ENCODE results near the gene IL10. TPM values are rescaled to one million over a fixed set of nuclear protein-coding genes. Genes with fewer than 3 reads are reported as not detected.

Gene IL10
- polyA plus RNA-seq, 1 donor (not counting 4 experiments of a cell fraction or from before 2014, with no cell fraction given) = not detected

DNA sequence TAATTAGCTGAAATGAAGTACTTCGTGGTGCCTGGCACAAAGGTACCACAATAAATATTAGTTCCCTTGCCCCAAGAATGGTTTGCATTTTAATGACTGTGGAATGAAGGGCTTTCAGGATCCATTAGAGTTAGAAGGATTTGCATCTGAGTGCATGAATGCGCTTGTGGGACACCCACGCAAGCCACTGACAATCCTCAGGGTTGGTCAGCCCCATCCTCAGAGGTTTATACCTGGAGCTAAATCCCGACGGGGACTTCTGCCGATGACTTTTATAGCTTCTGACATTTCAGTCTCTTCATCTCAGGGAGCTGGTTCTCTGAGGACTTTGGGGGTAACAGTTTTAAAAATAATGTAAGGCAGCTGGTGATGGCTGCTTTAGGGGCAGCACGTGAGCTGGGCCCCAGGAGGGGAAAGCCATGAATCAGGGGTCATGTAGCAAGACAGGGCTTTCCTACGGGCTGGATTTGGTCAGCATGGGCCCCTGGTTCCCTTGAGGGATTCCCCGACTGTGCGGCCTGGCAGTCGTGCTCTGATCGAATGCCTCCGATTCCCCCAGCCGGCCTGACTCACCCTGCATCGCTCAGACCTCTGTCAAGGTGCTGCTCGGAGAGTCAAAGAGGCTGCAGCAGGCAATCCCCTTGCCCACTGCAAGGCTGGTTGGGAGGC is 20.8 kb upstream of the IL10 start:
- TF ChIP-seq, protein P1, sequence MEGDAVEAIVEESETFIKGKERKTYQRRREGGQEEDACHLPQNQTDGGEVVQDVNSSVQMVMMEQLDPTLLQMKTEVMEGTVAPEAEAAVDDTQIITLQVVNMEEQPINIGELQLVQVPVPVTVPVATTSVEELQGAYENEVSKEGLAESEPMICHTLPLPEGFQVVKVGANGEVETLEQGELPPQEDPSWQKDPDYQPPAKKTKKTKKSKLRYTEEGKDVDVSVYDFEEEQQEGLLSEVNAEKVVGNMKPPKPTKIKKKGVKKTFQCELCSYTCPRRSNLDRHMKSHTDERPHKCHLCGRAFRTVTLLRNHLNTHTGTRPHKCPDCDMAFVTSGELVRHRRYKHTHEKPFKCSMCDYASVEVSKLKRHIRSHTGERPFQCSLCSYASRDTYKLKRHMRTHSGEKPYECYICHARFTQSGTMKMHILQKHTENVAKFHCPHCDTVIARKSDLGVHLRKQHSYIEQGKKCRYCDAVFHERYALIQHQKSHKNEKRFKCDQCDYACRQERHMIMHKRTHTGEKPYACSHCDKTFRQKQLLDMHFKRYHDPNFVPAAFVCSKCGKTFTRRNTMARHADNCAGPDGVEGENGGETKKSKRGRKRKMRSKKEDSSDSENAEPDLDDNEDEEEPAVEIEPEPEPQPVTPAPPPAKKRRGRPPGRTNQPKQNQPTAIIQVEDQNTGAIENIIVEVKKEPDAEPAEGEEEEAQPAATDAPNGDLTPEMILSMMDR (optimal IDR thresholded peaks at IDR 0.05 in 1 of 3, IDR thresholded peaks at IDR 0.05 in 1 of 3, conservative IDR thresholded peaks at IDR 0.05 in 1 of 3; ENCODE audit: extremely low read depth in 1 of 3, insufficient read depth in 2 of 3, low read length in 3 of 3) = no peak
- Histone ChIP-seq H3K36me3 (ENCODE audit: control insufficient read depth in 2 of 2, extremely low read depth in 1 of 2, insufficient read depth in 2 of 2, low read length in 2 of 2) (no peaks in the 10 kb centered on the region), H3K79me2 (ENCODE audit: control insufficient read depth, insufficient read depth, low read length) (no peaks in the 10 kb centered on the region), H3K9ac (ENCODE audit: control insufficient read depth, extremely low read depth, insufficient read depth, low read length) (no peak overlapping the region), H3K4me3 (ENCODE audit: control insufficient read depth in 2 of 3, extremely low read depth in 1 of 3, insufficient read depth in 2 of 3, low read depth in 1 of 3, low read length in 3 of 3) (no peak overlapping the region), H3K9me1 (ENCODE audit: control insufficient read depth, extremely low read depth, insufficient read depth, low read length) (no peaks in the 10 kb centered on the region), H4K20me1 (ENCODE audit: control insufficient read depth, extremely low read depth, insufficient read depth, low read length) (no peaks in the 10 kb centered on the region), H3K27me3 (ENCODE audit: control insufficient read depth, extremely low read depth, insufficient read depth, low read length) (no peaks in the 10 kb centered on the region), H3K4me2 (ENCODE audit: control insufficient read depth, extremely low read depth, insufficient read depth, low read depth, low read length) (no peak overlapping the region), H3K27ac (ENCODE audit: control insufficient read depth, insufficient read depth, low read length) (no peak overlapping the region), H3K9me3 (ENCODE audit: control insufficient read depth, low read depth, low read length) (no peaks in the 10 kb centered on the region), H2AFZ (ENCODE audit: control insufficient read depth, low read length) (no peak overlapping the region), H3K4me1 (ENCODE audit: control insufficient read depth, extremely low read depth, insufficient read depth, low read length) (peaks cover 3% of the 10 kb centered on the region)
- FAIRE-seq (no peak), DNase-seq (ENCODE audit: low read depth, low spot score) (no peak)
- dilution Hi-C loops (cut with MboI; ENCODE audit: extremely low pct_ligation_motif_present, low sequenced_read_pairs) = no loop called here

DNA sequence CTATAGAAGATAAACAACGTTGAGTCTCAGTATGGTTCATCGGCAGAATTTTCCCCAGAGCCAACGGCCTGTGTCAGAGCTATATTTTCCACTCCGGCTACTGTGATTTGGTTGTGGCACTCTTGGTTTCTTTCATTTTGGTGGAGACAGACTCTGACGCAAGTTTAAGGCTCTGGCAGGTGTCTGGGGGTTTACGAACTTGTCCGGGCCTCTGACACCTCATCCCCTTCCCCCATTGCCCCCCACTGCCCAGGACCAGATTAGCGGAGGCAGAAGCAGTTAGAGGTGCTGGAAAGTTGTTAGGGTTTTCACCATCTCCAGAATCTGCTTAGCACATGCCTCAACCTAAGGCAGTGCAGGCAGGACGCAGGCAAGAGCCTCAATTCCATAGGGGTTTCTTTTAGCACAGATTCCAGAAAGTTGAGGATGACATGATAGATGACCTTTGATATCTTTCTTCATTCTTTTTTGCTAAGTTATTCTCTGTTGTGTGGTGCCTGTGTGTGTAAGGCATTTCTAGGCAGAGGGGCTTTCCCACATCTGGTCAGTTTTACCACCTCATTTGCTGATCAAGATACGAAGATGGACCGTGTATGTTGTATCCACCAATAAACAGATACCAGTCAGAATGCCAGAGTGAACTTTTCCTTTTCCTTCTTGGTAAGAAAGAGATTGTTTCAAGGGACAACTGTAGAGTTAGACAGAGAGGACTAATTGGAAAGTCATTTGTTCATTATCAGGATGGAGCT is 18.4 kb upstream of the IL10 start:
- no peak overlapping the region for H3K9ac ChIP-seq (ENCODE audit: control insufficient read depth, extremely low read depth, insufficient read depth, low read length)
- no peaks in the 10 kb centered on the region for H3K27me3 ChIP-seq (ENCODE audit: control insufficient read depth, extremely low read depth, insufficient read depth, low read length)
- no peaks in the 10 kb centered on the region for H3K79me2 ChIP-seq (ENCODE audit: control insufficient read depth, insufficient read depth, low read length)
- no peaks in the 10 kb centered on the region for H4K20me1 ChIP-seq (ENCODE audit: control insufficient read depth, extremely low read depth, insufficient read depth, low read length)
- H3K36me3 ChIP-seq (ENCODE audit: control insufficient read depth in 2 of 2, extremely low read depth in 1 of 2, insufficient read depth in 2 of 2, low read length in 2 of 2) = no peaks in the 10 kb centered on the region
- H3K4me2 ChIP-seq (ENCODE audit: control insufficient read depth, extremely low read depth, insufficient read depth, low read depth, low read length) = no peak overlapping the region
- H3K4me3 ChIP-seq (ENCODE audit: control insufficient read depth in 2 of 3, extremely low read depth in 1 of 3, insufficient read depth in 2 of 3, low read depth in 1 of 3, low read length in 3 of 3) = no peak overlapping the region
- dilution Hi-C loops (cut with MboI; ENCODE audit: extremely low pct_ligation_motif_present, low sequenced_read_pairs) = no loop called here
- H3K4me1 ChIP-seq (ENCODE audit: control insufficient read depth, extremely low read depth, insufficient read depth, low read length) = peaks cover 3% of the 10 kb centered on the region
- H3K27ac ChIP-seq (ENCODE audit: control insufficient read depth, insufficient read depth, low read length) = no peak overlapping the region
- TF ChIP-seq, protein P1 (optimal IDR thresholded peaks at IDR 0.05 in 1 of 3, IDR thresholded peaks at IDR 0.05 in 1 of 3, conservative IDR thresholded peaks at IDR 0.05 in 1 of 3; ENCODE audit: extremely low read depth in 1 of 3, insufficient read depth in 2 of 3, low read length in 3 of 3) = no peak
- TF ChIP-seq EZH2 (IDR thresholded peaks at IDR 0.05; ENCODE audit: low read length) = no peak
- H2AFZ ChIP-seq (ENCODE audit: control insufficient read depth, low read length) = no peak overlapping the region
- no peaks in the 10 kb centered on the region for H3K9me3 ChIP-seq (ENCODE audit: control insufficient read depth, low read depth, low read length)
- FAIRE-seq = no peak
- no peak for DNase-seq (ENCODE audit: low read depth, low spot score)
- H3K9me1 ChIP-seq (ENCODE audit: control insufficient read depth, extremely low read depth, insufficient read depth, low read length) = no peaks in the 10 kb centered on the region

Measured in keratinocyte (primary cell).